Measurements from ENCODE around the gene USP13. TPM values are rescaled to one million over a fixed set of nuclear protein-coding genes. Genes with fewer than 3 reads are reported as not detected.

The USP13 gene
- total and polyA plus RNA-seq, 2 donors (not counting 3 experiments of a cell fraction or from before 2014, with no cell fraction given): 5.8 to 24.0 TPM

GRCh38 chr3:179745079-179745478 lies 92.2 kb downstream of the USP13 start:
- intact Hi-C loops (cut with micrococcal nuclease): no loop called here
- no peak overlapping the region for H3K4me3 ChIP-seq (replicated peaks in 1 of 3; ENCODE audit: insufficient read depth in 1 of 3, low read depth in 1 of 3, low read length in 3 of 3)
- FAIRE-seq: no peak

More at GRCh38 chr3:179745079-179745478, 92.2 kb downstream of the USP13 start:
- no peak for DNase-seq (ENCODE audit: low read depth, low spot score)
- Histone ChIP-seq H3K27ac (ENCODE audit: insufficient read depth, low read depth, low read length) (no peak overlapping the region), H3K4me1 (ENCODE audit: control insufficient read depth, extremely low read depth, insufficient read depth, low read length) (no peaks in the 10 kb centered on the region), H4K20me1 (replicated peaks; ENCODE audit: control insufficient read depth, extremely low read depth, insufficient read depth, low read length) (no peaks in the 10 kb centered on the region), H3K27me3 (ENCODE audit: control insufficient read depth in 2 of 2, insufficient read depth in 2 of 2, low read length in 2 of 2) (no peaks in the 10 kb centered on the region), H3K9ac (replicated peaks; ENCODE audit: extremely low read depth, insufficient read depth, low read length) (no peak overlapping the region), H3K4me2 (ENCODE audit: insufficient read depth, low read length) (no peak overlapping the region), H3K79me2 (ENCODE audit: control insufficient read depth, insufficient read depth, low read length) (no peaks in the 10 kb centered on the region), H3K36me3 (ENCODE audit: control insufficient read depth in 2 of 2, extremely low read depth in 1 of 2, insufficient read depth in 2 of 2, low read length in 2 of 2) (peaks cover 0 to 4% of the 10 kb centered on the region in 2 experiments), H3K9me1 (replicated peaks; ENCODE audit: control insufficient read depth, extremely low read depth, insufficient read depth, low read length) (no peaks in the 10 kb centered on the region), H2AFZ (ENCODE audit: low read depth, low read length) (no peak overlapping the region), H3K9me3 (replicated peaks; ENCODE audit: control insufficient read depth, insufficient read depth, low read length) (no peaks in the 10 kb centered on the region)
- TF ChIP-seq GATA2 (IDR thresholded peaks at IDR 0.05; ENCODE audit: insufficient read depth, insufficient read length, low read depth, low read length): no peak
- no peak for TF ChIP-seq CTCF (IDR thresholded peaks at IDR 0.05; ENCODE audit: extremely low read depth in 1 of 2, insufficient read depth in 1 of 2, low read depth in 1 of 2, low read length in 2 of 2)
- TF ChIP-seq MAX (IDR thresholded peaks at IDR 0.05; ENCODE audit: insufficient read depth, insufficient read length): no peak
- no peak for TF ChIP-seq EZH2 (IDR thresholded peaks at IDR 0.05; ENCODE audit: borderline replicate concordance, low read depth, low read length, severe bottlenecking)
- TF ChIP-seq FOS (IDR thresholded peaks at IDR 0.05; ENCODE audit: borderline replicate concordance, insufficient read depth, low read length): no peak
- no peak for TF ChIP-seq POLR2A (IDR thresholded peaks at IDR 0.05; ENCODE audit: low read depth, low read length)
- TF ChIP-seq MYC (IDR thresholded peaks at IDR 0.05; ENCODE audit: low read depth, low read length): no peak
- TF ChIP-seq POLR2AphosphoS5 (IDR thresholded peaks at IDR 0.05; ENCODE audit: insufficient read depth, low read depth, low read length): no peak
- TF ChIP-seq JUN (IDR thresholded peaks at IDR 0.05; ENCODE audit: borderline replicate concordance, insufficient read depth, insufficient read length, low read depth): no peak
- CTCF ChIA-PET: no interaction called here
- BruUV-seq (replicated peaks): no TSS peak
- dilution Hi-C loops (cut with MboI; ENCODE audit: extremely low pct_ligation_motif_present, low sequenced_read_pairs): no loop called here
- POLR2A ChIA-PET: no interaction called here

Data from endothelial cell of umbilical vein (primary cell).